ENCODE data around the gene MR1. TPM values are rescaled to one million over a fixed set of nuclear protein-coding genes. Genes with fewer than 3 reads are reported as not detected.

Gene MR1
- total and polyA plus RNA-seq, 2 of the 13 experiments (the other 11 are each of a cell fraction or from before 2014, with no cell fraction given), result 7.7 to 10.4 TPM

- TF ChIP-seq ZNF260 (CRISPR knock-in tag; IDR thresholded peaks at IDR 0.05; ENCODE audit: borderline replicate concordance, low read depth) (no peak), MLXIP (CRISPR knock-in tag; IDR thresholded peaks at IDR 0.05; ENCODE audit: borderline replicate concordance) (peak; percentile 41; the same call in 1 of the 2 replicates), DZIP1 (CRISPR knock-in tag; IDR thresholded peaks at IDR 0.05) (no peak), ZNF350 (CRISPR knock-in tag; IDR thresholded peaks at IDR 0.05; ENCODE audit: borderline replicate concordance, low read depth) (peak; percentile 77; the same call in 1 of the 2 replicates), SP140L (CRISPR knock-in tag; IDR thresholded peaks at IDR 0.05; ENCODE audit: borderline replicate concordance) (peak; percentile 93; the same call in 1 of the 2 replicates), PLRG1 (conservative IDR thresholded peaks at IDR 0.05) (no peak), SRF (IDR thresholded peaks at IDR 0.05; ENCODE audit: low read depth, low read length) (0 out of 2 replicates have a peak, but pooled peaks have one; percentile 33), ZNF557 (CRISPR knock-in tag; IDR thresholded peaks at IDR 0.05) (no peak), ZBTB25 (CRISPR knock-in tag; IDR thresholded peaks at IDR 0.05) (0 out of 2 replicates have a peak, but pooled peaks have one; percentile 34), KDM3A (CRISPR knock-in tag; IDR thresholded peaks at IDR 0.05; ENCODE audit: low read depth) (no peak), ZKSCAN8 (CRISPR knock-in tag; IDR thresholded peaks at IDR 0.05; ENCODE audit: borderline replicate concordance) (0 out of 2 replicates have a peak, but pooled peaks have one; percentile 20), ZBTB21 (CRISPR knock-in tag; IDR thresholded peaks at IDR 0.05) (no peak), ZBTB26 (CRISPR knock-in tag; IDR thresholded peaks at IDR 0.05; ENCODE audit: borderline replicate concordance) (peak; percentile 77; the same call in 1 of the 2 replicates), NRL (CRISPR knock-in tag; IDR thresholded peaks at IDR 0.05; ENCODE audit: borderline replicate concordance) (no peak; the same call in 1 of the 2 replicates), FOXK1 (CRISPR knock-in tag; IDR thresholded peaks at IDR 0.05; ENCODE audit: borderline replicate concordance, low read depth) (peak; percentile 62; the same call in 1 of the 2 replicates)
These were observed 54.6 kb downstream of the MR1 start, which contains the start of gene IER5 (continued) for GRCh38 chr1:181088079-181089016.
